ENCODE results near the gene DDX46.
"Not testable (repeated sequence)": the region's sequence is repeated elsewhere in the genome, so short reads cannot be mapped to it uniquely, and the experiment has no call there.

The DDX46 gene

DNA sequence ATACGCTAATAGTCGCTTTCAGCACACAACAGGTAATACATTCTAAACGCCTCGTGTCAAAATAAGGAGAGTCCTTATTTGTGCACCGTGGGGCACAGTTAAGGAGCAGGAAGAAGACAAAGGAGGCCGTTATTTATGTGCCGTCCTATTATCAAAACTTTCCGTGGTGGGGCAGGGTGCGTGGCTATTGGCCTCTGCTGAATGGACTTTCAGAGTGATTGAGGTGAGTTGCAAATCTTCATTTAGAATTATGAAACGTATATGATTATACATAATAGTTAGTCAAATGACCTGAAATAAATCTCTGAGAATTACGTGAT, 88.0 kb downstream of the DDX46 start:
- DNase-seq = peak; percentile 11 to 25

DNA sequence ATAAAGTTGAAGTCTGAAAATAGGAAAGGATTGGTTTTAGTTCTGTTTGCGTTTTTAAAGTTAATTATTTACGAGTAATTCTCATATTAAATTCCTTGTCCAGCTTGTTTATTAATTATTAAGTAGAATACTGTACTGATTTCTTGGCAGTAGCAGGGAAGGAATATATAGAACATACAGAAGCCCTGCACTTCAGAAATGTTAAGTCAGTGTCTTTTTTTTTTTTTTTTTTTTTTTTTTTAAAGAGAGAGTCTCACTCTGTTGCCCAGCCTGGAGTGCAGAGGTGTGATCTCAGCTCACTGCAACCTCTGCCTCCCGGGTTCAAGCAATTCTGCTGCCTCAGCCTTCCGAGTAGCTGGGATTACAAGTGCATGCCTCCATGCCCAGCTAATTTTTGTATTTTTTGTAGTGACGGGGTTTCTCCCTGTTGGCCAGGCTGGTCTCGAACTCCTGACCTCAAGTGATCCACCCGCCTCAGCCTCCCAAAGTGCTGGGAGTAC, 90.9 kb downstream of the DDX46 start:
- DNase-seq = not testable (repeated sequence)

DNA sequence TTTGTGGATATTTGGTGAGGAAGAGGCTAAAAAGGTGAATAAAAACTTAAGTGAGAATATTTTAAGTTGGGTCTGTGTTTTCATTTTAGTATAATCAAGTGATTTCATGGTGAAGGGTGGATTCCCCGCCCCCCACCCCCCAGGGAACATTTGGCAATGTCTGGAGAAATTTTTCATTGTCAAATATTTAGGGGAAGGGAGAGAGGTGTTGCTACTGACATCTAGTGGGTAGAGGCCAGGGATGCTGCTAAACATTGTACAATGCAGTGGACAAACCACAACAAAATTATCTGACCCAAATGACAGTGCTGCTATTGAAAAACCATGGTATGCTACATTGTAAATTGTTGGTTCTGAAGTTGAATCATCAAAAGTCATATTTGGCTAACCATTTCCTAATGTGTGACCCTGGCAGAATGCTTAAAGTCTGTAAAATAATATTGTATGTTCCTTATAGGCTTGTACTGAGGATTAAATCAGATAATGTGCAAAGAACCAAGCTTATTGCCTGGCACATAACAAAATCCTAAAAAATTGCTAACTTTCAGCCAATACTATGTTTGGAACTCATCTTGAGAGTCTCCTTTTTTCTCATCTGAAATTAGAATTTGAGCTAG, 92.8 kb downstream of the DDX46 start:
- no peak for DNase-seq

DNA sequence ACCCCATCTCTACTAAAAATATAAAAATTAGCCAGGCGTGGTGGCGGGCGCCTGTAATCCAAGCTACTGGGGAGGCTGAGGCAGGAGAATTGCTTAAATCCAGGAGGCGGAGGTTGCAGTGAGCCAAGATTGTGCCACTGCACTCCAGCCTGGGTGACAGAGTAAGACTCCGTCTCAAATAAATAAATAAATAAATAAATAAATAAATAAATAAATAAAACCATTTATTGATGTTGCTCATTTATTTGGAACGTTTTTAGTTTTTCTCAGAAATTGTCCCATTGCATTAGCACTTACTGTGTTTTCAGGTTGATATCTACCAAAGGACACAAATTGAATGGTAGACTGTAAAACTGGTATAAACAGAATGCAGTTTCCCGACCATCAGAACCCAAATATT, 97.9 kb downstream of the DDX46 start:
- DNase-seq = not testable (repeated sequence)

DNA sequence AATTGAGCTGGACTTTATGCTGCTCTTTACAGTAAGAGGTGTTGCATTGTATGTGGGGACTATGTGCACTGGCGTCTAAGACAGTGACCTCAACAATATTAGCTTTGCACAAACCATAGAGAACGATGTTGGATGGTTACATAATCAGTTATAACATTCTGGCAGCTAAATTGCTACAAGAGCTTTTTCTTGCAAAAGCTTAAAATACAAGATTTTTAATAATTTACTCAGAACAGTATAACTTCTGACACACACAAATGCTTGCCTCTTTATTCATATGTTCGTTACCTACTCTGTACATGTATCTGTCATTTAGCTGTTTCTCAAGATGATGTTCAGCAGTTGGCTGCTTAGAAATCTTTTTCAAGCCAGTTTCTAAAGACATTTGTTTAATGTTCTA, 98.8 kb downstream of the DDX46 start:
- DNase-seq = no peak

DNA sequence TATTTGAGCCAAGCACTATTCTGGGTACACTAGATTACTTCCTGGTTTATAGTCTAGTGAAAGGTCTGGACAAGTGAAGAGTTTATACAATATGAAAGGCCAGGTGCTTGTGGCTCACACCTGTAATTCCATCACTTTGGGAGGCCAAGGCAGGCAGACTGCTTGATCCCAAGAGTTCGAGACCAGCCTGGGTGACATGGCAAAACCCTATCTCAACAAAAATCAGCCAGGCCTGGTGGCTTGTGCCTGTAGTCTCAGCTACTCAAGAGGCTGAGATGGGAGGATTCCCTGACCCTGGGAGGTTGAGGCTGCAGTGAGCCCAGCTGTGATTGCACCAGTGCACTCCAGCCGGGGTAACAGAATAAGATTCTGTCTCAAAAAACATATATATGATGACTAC, 106.1 kb downstream of the DDX46 start:
- DNase-seq = no peak

DNA sequence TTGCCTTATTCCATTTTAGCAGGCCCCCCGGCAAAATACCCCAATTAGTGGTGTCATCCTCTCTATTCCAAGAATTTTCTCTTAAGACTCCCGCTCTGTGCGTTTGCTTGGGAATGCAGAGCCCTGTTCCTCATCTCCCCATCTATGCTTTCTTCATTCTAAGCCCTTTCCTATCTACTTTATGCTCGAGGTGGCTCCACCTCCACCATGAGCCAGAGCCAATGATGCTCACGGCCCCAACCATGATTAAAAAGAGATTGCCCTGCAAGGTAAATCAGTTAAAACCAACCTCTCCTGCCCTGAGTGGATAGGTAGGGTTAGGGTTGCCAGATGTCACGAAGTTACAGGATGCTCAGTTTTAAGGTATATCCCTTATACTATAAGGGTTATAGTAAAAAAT, 114.9 kb downstream of the DDX46 start:
- DNase-seq = peak; percentile 10 to 17

DNA sequence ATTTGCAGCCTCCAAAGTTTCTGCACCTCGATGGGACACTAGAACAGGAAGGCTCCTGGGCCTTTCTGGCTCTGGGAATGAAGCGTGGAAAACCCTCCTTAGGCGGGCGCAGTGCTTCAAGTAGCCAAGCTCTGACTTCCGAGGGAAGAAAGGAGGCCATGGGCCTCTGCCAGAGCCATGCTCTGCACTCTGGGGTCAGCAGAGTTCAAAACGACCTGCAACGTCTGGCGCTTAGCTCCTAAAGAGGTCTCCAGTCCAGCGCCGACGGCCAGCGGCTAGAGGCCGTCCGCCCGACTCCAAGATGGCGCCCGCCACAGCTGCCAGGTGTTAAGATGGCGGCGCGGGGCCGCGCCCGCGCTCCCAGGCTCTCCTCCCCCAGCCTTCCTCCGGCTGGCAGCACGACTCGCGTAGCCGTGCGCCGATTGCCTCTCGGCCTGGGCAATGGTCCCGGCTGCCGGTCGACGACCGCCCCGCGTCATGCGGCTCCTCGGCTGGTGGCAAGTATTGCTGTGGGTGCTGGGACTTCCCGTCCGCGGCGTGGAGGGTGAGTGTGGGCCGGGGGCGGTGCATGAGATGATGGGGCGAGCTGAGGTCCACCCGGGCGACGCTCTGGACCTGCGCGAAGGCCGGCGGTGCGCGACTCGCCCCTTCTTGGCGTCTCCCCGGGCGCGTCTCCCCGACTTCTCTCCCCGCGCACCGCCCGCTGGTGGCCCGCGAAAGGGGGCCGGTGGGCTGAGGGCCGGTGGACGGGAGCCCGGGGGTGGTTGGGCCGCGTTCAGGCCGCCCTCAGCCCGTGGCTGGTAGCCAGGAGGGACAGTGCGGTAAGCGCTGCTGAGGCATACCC, 115.6 kb downstream of the DDX46 start, which contains the start of gene TXNDC15:
TXNDC15 (plus strand) TSS at position 385 of the 844 bp plus-strand sequence; CDS start at position 442, 57 bp downstream.
- DNase-seq = peak; percentile 71 to 75

DNA sequence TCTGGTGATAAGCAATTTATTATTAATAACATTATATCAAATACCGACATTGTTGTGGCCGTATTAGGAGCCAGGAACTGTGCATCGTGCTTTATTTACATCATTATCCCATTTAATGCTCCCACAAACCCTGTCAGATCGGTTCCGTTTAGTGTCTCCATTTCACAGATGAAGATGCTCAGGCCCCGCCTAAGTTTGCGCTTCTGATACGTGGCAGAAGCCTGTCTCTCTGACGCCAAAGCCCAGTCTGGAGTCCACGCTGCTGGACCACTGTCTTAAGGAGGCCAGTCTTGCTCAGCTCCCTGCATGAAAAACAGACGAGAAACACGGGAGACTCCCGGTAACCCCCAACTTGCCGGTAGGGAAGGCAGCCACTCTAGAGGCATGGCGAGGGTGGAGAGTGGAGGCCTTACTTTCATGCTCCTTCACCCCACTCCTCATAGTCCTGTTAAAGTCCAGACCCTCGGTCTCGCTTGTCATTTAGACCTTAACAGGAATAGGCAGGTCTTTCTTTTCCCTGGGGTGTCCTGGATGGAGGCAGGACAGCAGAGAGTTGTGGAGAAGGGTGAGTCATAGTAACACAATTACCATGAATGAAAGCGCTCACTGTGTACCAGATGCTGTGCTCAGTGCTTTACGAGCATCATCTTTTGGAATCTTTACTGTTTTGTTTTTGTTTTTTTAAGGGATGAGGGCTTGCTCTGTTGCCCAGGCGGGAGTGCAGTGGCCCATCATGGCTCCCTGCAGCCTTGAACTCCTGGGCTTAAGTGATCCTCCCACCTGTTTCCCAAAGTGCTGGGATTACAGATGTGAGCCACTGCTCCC, 116.5 kb downstream of the DDX46 start:
- DNase-seq = peak; percentile 23 to 45

DNA sequence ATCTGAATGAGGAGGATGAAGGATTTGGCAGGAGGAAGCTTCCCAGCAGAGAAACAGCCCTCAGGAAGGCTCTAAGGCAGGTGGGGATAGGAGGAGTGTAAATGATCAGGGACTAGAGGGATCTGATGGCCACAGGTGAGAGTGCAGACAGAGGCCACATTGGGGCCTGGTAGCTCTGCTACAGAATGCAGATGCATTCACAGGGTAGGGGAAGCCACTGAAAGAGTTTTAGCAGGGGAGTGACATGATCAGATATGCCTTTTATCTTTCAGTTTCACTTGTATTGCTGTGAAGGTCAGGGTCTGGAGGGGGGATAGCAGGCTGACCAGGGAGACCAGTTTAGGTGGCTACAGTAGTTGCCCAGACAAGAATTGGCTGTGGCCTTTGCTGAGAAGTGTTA, 118.6 kb downstream of the DDX46 start:
- DNase-seq = no peak

DNA sequence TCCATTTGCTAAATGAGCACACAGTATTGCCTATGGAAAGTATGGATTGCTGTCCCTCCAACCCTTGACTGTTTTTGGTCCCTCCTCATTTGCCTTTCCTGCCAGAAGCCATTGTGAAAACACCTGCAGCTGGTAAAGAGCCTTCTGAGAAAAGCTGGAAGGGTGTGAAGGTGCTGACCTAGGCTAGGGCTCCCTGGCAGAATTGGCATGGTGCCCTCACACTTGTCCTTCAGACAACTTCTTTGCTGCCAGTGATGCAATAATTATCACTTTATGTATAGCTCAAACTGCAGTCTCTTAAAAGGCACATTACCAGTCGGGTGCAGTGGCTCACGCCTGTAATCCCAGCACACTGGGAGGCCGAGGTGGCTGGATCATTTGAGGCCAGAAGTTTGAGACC, 119.8 kb downstream of the DDX46 start:
- DNase-seq = no peak

DNA sequence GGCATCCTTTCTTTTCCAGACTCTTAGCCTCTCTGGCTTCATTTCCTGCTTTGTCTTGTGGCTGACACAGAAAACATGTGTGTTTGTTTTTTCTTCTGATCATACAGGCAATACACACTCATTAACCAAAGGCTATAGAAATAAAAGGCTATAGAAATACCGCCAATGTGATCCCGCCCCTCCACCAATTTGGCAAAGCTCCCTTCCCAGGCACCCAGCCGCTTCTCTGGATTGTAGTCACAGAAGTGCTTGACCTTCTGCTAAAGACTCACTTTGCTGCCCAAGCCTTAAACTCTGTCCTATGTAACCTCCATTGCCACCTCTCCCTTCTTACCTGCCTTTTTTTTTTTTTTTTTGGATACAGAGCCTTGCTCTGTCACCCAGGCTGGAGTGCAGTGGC, 120.9 kb downstream of the DDX46 start:
- DNase-seq = no peak

Measured in stimulated activated CD4-positive, alpha-beta T cell treated with anti-CD3 and anti-CD28 coated beads, Interleukin-2, amount 100 ng/mL, for 48 hours (primary cell).